ENCODE results near the gene ORC3.

DNA sequence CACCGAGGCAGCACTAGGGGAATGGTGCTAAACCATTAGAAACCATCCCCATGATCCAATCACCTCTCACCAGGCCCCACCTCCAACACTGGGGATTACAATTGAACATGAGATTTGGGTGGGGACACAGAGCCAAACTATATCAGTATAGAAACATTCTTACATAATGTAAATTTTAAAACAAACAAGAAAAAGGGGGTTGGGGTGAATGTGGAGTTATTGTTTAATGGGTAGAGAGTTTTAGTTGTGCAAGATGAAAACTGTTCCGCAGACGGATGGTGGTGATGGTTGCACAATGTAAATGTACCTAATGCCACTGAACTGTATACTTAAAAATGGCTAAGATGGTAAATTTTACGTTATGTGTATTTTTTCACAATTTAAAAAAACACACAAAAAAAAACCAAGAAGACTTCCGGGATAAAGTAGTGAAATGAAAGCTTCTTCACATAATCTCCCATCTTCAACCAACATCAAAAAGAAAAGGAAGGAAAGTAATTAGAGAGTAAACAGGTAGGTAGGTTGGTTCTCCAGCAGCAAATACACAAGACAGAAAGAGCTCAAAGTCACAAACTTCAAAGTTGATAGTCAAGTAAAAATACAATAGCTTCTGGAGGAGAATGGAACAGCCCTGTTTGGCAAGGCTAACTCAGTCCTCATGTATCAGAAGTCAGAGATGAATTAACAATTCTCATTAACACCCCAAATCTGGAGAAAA, 16.5 kb upstream of the ORC3 start:
- TF ChIP-seq, protein P1, sequence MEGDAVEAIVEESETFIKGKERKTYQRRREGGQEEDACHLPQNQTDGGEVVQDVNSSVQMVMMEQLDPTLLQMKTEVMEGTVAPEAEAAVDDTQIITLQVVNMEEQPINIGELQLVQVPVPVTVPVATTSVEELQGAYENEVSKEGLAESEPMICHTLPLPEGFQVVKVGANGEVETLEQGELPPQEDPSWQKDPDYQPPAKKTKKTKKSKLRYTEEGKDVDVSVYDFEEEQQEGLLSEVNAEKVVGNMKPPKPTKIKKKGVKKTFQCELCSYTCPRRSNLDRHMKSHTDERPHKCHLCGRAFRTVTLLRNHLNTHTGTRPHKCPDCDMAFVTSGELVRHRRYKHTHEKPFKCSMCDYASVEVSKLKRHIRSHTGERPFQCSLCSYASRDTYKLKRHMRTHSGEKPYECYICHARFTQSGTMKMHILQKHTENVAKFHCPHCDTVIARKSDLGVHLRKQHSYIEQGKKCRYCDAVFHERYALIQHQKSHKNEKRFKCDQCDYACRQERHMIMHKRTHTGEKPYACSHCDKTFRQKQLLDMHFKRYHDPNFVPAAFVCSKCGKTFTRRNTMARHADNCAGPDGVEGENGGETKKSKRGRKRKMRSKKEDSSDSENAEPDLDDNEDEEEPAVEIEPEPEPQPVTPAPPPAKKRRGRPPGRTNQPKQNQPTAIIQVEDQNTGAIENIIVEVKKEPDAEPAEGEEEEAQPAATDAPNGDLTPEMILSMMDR (IDR thresholded peaks at IDR 0.05): no peak
- no peak for TF ChIP-seq POLR2A (IDR thresholded peaks at IDR 0.05)

Measured in body of pancreas (tissue), 4 donors.